NCI-H2196 treated with DMSO at 0.1 percent for 48 hours (cell line): Measurements from ENCODE around the gene ACAD11.

Experiments
- DNase-seq: peaks from one replicate; lab custom pipeline; 2025; ENCODE audit not compliant: unreplicated experiment; lab: John Stamatoyannopoulos, UW

Gene ACAD11

GRCh38 chr3:132517311-132517710, 142.3 kb downstream of the ACAD11 start:
- DNase-seq, result no peak

- DNase-seq, result no peak
These were observed 146.6 kb downstream of the ACAD11 start for GRCh38 chr3:132513057-132513456.

- DNase-seq, result no peak
These were observed 150.1 kb downstream of the ACAD11 start for GRCh38 chr3:132509506-132509905.

- DNase-seq, result no peak
These were observed 150.5 kb downstream of the ACAD11 start for GRCh38 chr3:132509096-132509495.
